Measurements from ENCODE around the gene LSM8.

DNA sequence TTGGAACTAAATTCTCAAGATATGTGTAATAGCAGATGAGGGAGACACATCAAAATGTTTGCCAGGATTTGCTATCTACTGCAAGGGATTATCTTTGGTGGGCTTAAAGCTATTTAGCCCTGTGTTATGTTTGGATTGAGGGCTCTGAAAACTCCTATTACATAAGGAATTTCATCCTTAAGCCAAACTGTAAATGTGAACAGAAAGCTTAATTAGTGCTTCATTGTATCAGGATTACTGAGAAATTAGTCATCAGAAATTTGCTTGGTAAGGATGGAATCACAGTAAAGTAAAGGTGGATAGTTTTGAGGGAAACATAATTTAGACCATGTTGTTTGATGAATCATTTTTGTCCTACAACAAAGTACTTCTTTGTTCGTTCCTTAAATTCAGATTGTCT lies 48.9 kb downstream of the LSM8 start:
- TF ChIP-seq, protein P1, sequence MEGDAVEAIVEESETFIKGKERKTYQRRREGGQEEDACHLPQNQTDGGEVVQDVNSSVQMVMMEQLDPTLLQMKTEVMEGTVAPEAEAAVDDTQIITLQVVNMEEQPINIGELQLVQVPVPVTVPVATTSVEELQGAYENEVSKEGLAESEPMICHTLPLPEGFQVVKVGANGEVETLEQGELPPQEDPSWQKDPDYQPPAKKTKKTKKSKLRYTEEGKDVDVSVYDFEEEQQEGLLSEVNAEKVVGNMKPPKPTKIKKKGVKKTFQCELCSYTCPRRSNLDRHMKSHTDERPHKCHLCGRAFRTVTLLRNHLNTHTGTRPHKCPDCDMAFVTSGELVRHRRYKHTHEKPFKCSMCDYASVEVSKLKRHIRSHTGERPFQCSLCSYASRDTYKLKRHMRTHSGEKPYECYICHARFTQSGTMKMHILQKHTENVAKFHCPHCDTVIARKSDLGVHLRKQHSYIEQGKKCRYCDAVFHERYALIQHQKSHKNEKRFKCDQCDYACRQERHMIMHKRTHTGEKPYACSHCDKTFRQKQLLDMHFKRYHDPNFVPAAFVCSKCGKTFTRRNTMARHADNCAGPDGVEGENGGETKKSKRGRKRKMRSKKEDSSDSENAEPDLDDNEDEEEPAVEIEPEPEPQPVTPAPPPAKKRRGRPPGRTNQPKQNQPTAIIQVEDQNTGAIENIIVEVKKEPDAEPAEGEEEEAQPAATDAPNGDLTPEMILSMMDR (IDR thresholded peaks at IDR 0.05) = no peak
- no peak for TF ChIP-seq SMAD4 (CRISPR knock-in tag; IDR thresholded peaks at IDR 0.05)
- TF ChIP-seq, protein P2, sequence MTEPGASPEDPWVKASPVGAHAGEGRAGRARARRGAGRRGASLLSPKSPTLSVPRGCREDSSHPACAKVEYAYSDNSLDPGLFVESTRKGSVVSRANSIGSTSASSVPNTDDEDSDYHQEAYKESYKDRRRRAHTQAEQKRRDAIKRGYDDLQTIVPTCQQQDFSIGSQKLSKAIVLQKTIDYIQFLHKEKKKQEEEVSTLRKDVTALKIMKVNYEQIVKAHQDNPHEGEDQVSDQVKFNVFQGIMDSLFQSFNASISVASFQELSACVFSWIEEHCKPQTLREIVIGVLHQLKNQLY (CRISPR knock-in tag; IDR thresholded peaks at IDR 0.05) = no peak
